ENCODE data around the gene ASXL1. TPM values are rescaled to one million over a fixed set of nuclear protein-coding genes. Genes with fewer than 3 reads are reported as not detected.

ASXL1 gene
- polyA plus RNA-seq, 3 donors: 1.8 to 47.1 (median 2.8) TPM

- intact Hi-C loops (cut with micrococcal nuclease): no loop called here
- H3K9ac ChIP-seq (ENCODE audit: insufficient read depth, low read length, poor library complexity, severe bottlenecking): no peak overlapping the region
- H3K27ac ChIP-seq (ENCODE audit: low read depth in 1 of 2, low read length in 2 of 2): peak overlapping the region in 1 of 2 donors; percentile 76
- H3K9me3 Mint-ChIP-seq: no peaks in the 10 kb centered on the region
- no peak for DNase-seq
- 85% methylated on average over 4 of the region's 12 CpGs for WGBS (ENCODE audit: insufficient coverage)
- H3K4me3 ChIP-seq (replicated peaks in 1 of 3; ENCODE audit: low read depth in 2 of 3, low read length in 3 of 3): no peak overlapping the region
- peaks cover 26 to 43% of the 10 kb centered on the region in 2 donors for H3K36me3 ChIP-seq (replicated peaks in 1 of 2; ENCODE audit: control insufficient read depth in 1 of 2, insufficient read depth in 2 of 2, low read length in 2 of 2)
- H3K4me1 ChIP-seq (ENCODE audit: control insufficient read depth in 1 of 2, insufficient read depth in 2 of 2, low read length in 2 of 2): peaks cover 24 to 30% of the 10 kb centered on the region in 2 donors
- H3K36me3 Mint-ChIP-seq: peaks cover 38 to 56% of the 10 kb centered on the region in 2 donors
- no peaks in the 10 kb centered on the region for H3K79me2 ChIP-seq (ENCODE audit: insufficient read depth, low read length)
- H4K20me1 ChIP-seq (ENCODE audit: insufficient read depth, low read length): no peaks in the 10 kb centered on the region
- H3K27ac Mint-ChIP-seq: peak overlapping the region in 5 of 7 donors; percentile 48 to 96 (median 82)
- H3K27me3 ChIP-seq (ENCODE audit: control insufficient read depth in 2 of 2, insufficient read depth in 2 of 2, low read length in 2 of 2): no peaks in the 10 kb centered on the region
- H3K9me3 ChIP-seq (replicated peaks in 1 of 2; ENCODE audit: control insufficient read depth in 1 of 2, insufficient read depth in 1 of 2, low read length in 2 of 2): no peaks in the 10 kb centered on the region
- H3K4me3 Mint-ChIP-seq: no peak overlapping the region
- H3K4me1 Mint-ChIP-seq: peaks cover 31% of the 10 kb centered on the region
- no peaks in the 10 kb centered on the region for H3K27me3 Mint-ChIP-seq (ENCODE audit: low read depth in 3 of 3)
- peak overlapping the region; percentile 35 for H3K4me2 ChIP-seq (replicated peaks; ENCODE audit: extremely low read depth, low read length, poor library complexity, severe bottlenecking)
- H2AFZ ChIP-seq (ENCODE audit: insufficient read depth, low read depth, low read length, poor library complexity, severe bottlenecking): no peak overlapping the region
- TF ChIP-seq CTCF (IDR thresholded peaks at IDR 0.05): no peak
These were observed 24.7 kb upstream of the ASXL1 start for GRCh38 chr20:32333181-32333987.

- Mint-ChIP-seq H3K36me3 (peaks cover 38 to 49% of the 10 kb centered on the region in 2 donors), H3K4me3 (peak overlapping the region in 1 of 2 donors; percentile 2), H3K27me3 (ENCODE audit: low read depth in 3 of 3) (peaks cover 0 to 2% (median 0%) of the 10 kb centered on the region in 3 donors), H3K9me3 (no peaks in the 10 kb centered on the region), H3K27ac (peak overlapping the region; percentile 48 to 96 (median 85)), H3K4me1 (peaks cover 39% of the 10 kb centered on the region)
- TF ChIP-seq CTCF (IDR thresholded peaks at IDR 0.05): no peak
- no peak overlapping the region for H3K4me3 ChIP-seq (replicated peaks in 1 of 3; ENCODE audit: low read depth in 2 of 3, low read length in 3 of 3)
- H3K36me3 ChIP-seq (replicated peaks in 1 of 2; ENCODE audit: control insufficient read depth in 1 of 2, insufficient read depth in 2 of 2, low read length in 2 of 2): peaks cover 23 to 41% of the 10 kb centered on the region in 2 donors
- WGBS (ENCODE audit: insufficient coverage): 35% methylated on average over 8 of the region's 13 CpGs
- peak overlapping the region; percentile 35 for H3K4me2 ChIP-seq (replicated peaks; ENCODE audit: extremely low read depth, low read length, poor library complexity, severe bottlenecking)
- peak overlapping the region; percentile 63 for H2AFZ ChIP-seq (ENCODE audit: insufficient read depth, low read depth, low read length, poor library complexity, severe bottlenecking)
- no peaks in the 10 kb centered on the region for H3K9me3 ChIP-seq (replicated peaks in 1 of 2; ENCODE audit: control insufficient read depth in 1 of 2, insufficient read depth in 1 of 2, low read length in 2 of 2)
- H3K9ac ChIP-seq (ENCODE audit: insufficient read depth, low read length, poor library complexity, severe bottlenecking): peak overlapping the region; percentile 15
- H4K20me1 ChIP-seq (ENCODE audit: insufficient read depth, low read length): no peaks in the 10 kb centered on the region
- intact Hi-C loops (cut with micrococcal nuclease): no loop called here
- peak; percentile 35 to 61 (median 57) for DNase-seq
- H3K27ac ChIP-seq (ENCODE audit: low read depth in 1 of 2, low read length in 2 of 2): peak overlapping the region; percentile 26 to 76
- H3K27me3 ChIP-seq (ENCODE audit: control insufficient read depth in 2 of 2, insufficient read depth in 2 of 2, low read length in 2 of 2): no peaks in the 10 kb centered on the region
- peaks cover 32 to 38% of the 10 kb centered on the region in 2 donors for H3K4me1 ChIP-seq (ENCODE audit: control insufficient read depth in 1 of 2, insufficient read depth in 2 of 2, low read length in 2 of 2)
- H3K79me2 ChIP-seq (ENCODE audit: insufficient read depth, low read length): no peaks in the 10 kb centered on the region
These were observed 23.9 kb upstream of the ASXL1 start for GRCh38 chr20:32333988-32334885.
